CMK (cell line): ENCODE measurements around the gene SEMA6C.
A peak's percentile ranks its signal among the peaks of the same experiment; 100 is the strongest.

ENCODE experiments used
- DNase-seq: peaks from one replicate; pipeline ENCODE4 v3.0.0-alpha.2; 2010; ENCODE audit warnings: low read depth

The SEMA6C gene

DNA sequence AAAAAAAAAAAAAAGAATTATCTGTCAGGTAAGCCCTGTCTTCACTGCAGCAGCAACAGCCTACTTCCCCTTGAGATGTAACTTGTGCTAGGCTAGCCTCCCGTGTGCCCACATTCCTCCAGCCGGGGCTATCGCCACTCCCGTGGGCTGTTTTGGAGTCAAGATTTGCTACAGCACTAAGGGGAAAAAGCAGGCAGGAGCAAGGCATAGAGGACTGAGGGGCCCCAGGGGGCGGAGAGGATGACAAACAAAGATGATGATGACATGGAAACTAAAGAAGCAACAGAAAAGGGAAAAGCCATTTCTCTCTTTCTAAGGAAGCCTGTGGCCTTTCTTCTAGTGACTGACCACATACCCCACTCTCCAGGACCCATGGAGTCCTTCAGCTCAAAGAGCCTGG lies 11.9 kb upstream of the SEMA6C start:
- DNase-seq = no peak

DNA sequence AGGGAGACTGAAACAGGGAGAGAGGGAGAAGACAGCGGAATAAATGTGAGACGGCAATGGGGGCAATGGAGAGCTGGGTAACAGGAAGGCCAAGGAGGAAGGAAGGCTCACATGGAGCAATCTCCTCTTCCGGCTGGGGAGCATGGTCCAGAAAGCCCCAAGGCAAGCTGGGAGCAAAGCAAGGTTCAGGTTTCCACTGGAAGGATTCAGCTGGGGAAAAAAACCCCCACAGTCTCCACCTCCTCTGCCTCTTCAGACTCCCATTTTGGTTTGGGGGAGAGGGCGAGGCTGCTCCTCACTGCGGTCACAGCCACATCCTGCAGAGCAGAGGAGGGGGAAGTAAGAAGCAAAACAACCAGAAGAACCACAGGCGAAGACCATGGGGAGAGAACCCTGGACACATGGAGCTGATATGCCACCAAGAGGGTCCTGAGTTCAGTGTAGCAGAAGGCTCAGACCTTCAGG lies 10.7 kb upstream of the SEMA6C start:
- peak; percentile 90 for DNase-seq

DNA sequence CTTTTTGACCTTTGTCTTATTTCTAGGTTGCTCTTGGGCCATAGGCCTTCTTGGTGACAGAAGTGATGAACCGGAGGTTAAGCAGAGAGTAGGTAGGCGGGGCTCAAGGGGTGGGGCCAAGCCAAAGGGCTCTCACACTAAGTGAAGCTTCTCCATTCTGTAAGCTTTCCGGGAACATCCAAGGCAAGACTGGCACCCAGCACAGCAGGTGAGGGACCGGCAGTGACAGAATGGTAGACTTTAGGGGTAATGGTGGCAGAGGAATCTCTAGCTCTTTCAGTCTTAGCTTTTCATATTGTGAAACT lies 10.0 kb upstream of the SEMA6C start, which contains the start of gene TNFAIP8L2:
Gene TNFAIP8L2, plus strand, starts transcription at position 135 of the 305 bp plus-strand sequence. CDS start 2,049 bp downstream, outside the sequence.
- peak; percentile 64 for DNase-seq

DNA sequence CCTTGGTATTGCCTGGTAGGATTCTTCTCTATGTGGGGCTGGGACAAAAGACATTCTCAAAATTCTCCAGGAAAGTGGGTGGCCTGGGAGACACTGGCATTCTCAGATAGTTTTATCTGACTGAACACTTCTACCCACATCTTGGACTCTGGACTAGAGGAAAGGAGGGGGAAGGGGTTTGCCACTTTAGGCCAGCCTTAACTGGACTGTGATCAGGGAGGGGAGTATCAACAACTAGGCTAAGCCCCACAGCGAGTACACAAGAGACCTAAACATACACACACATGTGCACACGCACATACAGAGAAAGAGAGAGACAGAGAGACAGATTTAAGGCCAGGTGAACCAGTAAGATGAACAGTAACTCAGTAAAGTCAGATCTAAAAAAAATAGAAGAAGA lies 1.2 kb upstream of the SEMA6C start:
- DNase-seq = no peak

DNA sequence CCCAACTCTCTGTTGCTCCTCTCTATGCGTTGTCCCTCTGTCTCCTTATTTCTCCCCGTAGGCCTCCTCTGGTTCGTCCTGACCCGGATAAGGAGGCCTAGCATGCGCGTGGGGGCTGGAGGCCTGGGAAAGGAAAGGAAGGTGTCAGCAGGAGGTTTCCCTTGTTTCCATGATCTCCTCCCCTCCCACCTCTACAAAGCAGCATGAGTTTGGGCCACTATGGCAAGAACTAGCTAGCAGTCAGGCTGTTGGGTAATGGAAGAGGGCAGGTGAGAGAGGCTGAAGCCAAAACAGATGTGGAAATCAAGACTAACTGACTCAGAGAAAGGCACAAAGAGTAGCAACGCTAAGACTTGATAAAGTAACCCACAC lies 687 bp upstream of the SEMA6C start:
- no peak for DNase-seq

DNA sequence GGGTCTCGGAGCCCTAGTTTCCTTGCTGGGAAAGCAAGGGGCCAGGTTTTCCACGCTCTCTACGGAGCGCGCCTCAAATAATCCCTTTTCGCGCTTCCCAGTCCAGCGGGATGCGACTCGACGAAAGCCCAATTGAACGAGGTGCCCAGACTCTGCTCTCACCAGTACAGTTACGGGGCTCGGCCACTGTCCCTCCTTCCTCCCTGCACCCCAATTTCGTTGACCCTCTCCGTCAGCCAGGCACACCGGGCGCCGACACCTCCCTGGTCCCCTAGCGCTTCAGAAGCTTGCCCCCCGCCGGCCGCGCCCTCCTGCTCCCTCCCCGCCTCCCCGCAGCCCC lies 389 bp downstream of the SEMA6C start:
- DNase-seq = no peak

DNA sequence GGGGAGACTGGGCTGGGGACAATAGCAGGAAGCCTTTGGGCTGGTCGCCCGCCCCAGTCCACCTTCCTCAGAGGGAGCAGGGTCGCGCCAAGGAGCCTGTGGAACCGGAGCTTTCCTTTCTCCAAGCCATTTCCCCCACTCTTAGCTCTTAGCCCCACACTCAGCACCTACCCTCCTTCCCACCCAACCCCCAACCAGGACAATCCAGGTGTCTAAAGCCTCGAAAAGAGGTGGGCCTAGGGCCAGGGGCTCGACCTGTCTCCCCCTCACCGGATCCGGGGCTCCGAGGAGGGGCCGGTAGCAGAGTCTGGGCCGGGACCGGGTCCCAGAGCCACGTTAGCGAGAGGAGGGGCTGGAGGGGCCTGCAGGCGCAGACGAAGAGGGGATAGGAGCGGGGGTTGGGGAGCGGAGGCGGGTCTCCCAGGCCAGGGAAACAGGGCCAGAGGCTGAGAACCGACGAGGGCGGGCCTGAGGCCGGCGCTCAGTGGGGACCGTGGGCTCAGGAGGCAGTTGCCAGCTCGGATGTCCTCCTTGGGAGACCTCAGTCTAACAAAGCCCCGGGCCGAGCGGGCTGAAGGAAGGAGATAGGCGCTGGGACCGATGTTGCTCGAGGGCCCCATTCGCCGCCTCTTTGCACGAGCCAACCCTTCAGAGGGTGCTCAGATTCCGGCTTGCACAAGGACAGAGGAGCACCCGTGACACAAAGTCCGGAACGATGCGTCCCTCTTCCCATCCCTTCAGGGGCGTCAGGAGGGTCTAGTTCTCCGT lies 943 bp downstream of the SEMA6C start:
- no peak for DNase-seq

DNA sequence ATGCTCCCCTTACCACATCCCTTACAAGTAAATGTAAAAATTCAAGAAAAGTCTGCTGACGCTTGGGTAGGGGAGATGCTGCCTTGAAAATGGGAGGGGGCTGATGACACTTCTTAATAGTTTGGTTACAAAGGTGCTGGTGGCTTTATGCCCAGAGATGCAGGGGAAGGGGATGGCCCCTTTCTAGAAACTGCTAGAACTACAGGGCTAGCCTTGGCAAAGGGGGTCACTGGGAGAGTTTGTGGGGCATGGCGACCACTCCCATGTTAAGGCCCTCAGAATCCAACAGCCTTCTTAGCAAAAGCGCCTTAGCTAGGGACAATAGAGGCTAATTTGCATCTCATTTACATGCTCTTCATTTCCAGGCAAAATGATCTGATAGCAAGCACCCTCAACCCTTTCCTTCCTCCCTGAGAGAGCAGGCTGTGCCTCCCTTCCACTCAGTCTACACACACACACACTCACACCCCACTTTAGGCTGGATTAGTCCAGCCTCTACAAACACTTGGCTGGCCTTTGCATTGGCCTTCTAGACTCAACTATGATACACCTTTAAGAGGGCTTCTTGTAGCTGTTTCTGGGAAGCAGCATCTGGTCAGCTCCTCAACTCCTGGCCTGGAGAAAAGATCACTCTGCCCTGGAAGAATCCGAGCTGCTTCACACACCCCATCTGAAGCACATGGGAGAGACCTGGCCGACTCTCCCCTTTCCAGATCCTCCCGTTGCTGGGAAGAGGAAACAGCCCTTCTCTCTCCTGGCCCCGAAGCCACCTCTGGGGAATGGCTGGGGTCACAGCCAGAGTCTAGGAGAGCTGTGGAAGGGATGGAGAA lies 1.7 kb downstream of the SEMA6C start:
- no peak for DNase-seq

DNA sequence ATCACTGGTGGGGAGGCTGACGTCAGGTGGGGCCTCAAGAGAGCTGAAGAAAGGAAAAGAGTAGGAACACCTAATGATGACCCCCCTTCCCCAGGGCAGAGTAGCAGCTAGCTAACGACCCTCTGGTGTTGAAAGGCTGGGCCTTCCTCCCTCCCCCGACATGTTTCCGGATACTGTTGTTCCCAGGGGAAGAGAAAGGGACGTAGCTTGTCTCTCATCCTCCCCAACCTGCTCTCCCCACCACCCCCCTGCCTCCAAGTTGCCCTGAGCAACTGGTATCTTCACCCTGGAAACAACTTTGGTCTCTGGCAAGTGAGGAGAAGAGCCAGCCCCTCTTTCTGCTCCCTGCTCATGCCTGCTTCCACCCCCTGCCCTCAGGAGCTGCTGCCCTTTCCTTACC lies 2.4 kb downstream of the SEMA6C start:
- no peak for DNase-seq

DNA sequence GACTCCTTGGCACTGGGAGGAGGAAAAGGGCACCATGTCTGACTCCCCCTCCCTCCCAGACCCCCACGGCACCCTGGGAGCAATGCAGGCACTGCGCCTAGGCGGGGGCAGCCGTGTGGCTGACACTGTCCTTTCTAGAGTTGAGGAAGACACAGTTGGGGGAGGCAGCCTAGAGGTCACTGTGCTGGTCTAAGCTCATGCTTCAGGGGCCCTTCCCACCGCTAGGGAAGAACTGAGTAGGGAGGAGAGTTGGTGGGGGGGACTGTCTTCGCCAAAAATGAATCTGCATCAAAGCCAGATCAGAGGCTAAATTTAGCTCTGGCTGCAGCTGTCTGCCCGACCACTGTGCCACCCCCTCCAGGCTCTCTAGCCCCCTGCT lies 3.4 kb downstream of the SEMA6C start:
- DNase-seq = no peak

DNA sequence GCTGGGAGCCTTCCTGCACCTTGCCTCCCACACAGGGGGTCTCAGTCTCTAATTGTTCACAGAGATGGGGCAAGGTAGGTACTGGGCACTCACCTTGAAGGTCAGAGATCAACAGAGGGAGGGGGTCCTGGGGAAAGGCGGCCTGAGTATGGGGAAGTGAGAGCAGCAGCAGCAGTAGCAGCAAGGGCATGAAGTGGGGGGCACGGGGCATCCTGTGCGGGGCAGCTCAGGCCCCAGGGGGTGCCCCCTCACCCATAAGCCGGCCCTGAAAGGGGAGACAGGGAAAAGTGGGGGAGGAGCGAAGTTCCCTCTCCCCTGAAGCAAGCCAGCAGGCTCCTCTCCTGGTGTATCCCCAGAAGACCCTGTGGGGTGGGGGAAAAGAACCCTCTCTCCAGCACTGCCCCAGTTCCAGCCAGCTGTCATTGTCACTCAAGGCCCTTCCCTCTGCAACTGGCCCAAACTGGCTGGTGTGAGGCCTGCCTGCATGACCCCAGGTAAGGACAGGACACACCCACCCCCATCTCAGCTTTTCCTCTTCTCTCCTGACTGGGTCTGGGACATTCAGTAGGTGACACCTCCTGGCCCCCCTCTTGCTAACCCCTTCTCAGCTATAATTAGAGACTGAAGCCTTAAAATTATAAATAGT lies 3.9 kb downstream of the SEMA6C start:
- DNase-seq = no peak

DNA sequence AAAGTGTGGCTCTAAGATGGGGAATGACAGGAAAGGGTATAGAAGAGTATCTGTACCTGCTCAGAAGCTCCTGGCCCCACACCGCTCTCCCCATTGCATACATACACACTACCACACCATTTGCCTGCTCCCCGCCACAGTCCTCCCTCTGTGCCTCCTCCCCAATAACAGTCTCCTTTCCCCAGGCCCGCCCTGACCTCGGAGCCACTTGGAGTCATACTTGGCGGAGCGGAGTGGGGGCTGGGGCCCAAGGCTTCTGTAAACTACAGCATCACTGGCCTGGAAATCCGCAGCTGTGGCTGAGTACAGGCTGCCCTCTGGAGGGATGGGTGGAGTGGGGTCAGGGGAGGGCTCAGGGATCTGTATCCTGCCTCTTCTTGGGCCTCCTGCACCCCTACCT lies 8.6 kb downstream of the SEMA6C start:
- no peak for DNase-seq

DNA sequence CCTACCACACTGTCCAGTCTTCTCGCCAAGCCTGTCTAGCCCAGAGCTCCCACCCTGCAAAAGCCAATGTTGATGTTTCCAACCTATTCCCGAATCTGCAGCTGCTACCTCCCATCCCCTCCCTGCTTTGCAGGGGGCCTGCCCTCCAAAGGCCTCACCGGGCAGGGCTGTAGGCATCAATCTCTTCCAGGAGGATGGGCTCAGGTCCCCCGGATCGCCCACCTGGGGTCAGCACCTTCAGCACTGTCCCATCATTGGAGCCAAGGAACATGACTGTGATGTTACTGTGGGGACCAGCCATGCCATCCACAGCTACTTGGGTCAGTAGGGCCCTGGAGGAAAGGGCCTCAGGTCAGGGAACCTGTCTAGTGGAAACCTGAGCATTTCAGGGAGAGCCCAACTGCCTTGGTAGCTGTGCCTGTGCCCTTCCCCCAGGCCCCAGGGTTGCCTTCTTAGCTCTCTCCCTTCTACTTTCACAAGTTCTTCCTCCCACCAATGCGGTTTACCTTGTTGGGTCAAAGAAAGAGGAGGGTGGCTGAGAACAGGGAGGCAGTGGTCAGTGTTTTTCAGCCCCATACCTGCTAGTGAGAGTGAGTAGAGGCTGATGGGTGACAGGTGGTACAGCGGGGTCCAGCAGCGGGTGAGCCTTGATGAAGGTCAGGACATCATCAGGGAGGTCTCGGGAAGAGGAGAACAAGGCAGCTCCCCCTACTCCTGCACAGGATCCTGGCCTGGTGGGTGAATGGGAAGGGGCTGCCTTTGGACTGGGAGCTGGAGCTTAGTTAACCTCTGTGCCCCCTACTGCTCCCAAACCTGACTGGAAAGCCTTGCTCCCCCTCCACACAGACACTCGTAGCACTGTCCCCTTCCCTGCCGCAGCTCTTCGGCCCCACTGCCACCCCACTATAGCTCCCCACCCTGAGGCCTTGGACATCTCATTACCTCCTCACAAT lies 10.7 kb downstream of the SEMA6C start:
- no peak for DNase-seq

DNA sequence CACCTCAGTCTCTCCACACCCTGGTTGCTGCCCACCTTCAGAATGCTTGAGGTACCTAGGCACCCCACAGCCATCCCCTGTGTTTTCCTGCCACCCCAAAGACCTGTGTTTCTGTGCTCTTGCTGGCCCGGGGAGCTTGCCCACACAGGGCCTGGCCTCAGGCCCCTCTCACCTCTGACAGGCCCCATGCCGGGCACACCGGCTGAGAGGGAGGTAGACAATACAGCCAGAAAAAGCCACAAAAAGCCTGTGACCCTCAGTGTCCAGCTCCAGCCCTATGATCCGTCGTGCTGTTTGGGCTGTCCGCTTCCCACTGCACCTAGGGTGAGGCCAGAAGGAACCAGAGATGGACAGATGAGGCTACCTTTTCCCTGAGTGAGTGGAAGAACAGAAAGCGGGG lies 11.4 kb downstream of the SEMA6C start:
- DNase-seq = no peak

DNA sequence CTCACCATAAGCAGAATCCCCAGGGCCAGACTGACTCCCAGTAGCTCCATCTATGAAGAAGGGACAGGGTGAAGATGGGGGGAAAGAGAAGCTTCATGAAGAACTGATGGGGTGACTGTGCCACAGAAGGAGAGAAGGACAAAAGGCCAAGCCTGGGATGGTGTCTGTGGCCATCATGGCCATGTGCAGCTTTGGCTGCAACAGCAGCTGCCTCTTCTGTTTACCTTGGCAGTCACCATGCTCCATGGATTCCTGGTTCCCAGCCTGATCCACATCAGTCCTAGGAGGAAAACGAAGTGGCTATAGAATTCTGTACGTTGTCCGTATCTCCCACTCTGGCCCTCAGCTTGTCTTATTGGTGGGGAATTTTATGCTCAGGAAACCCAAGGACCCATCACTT lies 12.0 kb downstream of the SEMA6C start:
- DNase-seq = no peak

DNA sequence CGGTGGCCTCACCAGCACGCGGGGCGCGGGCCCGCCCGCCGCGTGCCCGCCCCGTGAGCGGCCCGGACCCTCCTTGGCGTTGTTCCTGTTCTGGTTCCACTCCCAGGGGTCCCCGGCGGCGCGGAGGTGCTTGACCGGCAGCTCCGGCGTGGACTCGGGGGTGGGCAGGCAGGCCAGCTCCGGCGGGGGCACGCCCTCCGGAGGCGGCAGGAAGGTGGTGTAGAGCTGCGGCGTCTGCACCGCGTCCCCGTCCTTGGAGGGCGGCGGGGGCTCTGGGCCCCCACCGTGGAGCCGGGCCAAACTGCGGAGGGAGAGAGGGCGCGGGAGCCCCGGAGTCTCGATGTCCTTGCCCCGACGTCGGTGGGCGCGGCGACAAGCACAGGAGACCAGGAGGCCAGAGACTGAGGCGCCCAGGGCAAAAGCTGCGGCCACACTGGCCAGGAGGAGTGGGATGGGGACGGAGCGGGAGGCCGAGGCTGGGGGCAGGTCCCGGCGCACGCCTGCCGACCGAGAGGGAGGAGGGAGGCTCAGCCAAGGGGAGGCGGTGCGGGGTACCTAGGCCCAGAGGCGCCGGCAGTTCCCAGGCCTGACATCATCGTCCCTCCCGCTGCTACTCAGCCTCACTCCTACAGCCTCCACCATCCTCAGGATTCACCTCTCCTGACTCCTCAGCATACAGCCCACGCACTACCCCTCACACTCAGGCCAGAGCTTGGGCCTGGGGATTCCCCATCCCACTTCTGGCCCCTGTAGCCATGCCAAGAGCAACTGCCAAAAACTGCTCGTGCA lies 13.2 kb downstream of the SEMA6C start:
- DNase-seq = no peak

DNA sequence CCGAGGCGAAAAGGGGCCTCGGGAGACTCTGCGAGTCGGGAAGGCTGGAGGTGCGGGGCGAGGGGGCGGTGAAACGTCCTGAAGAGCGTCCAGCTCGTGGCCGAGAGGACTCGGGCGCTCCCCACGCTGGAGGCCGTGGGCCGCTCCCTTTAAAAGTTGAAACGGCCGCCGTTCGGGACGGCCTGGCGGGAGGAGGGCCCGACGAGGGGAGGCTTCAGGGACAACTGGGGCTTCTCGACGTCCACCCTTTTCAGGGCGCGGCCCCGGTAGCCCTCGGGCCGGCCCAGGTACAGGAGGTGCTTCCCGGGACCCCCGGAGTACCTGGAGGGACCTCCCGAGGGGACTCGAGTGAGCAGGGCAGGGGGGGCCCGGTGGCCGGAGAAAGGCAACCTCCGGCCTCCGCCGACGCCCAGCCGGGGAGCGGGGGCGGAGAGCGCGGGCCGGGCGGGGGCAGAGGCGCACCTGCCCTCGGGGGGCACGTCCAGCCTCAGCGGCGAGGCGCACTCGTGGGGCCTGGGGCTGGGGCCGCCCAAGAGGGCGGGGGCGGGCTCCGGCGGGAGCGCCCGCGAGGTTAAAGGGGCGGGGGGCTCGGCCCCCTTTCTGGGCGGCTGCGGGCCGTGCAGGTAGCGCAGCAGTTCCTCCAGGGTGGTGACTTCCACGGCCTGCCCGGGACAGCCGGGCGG lies 14.0 kb downstream of the SEMA6C start:
- no peak for DNase-seq

DNA sequence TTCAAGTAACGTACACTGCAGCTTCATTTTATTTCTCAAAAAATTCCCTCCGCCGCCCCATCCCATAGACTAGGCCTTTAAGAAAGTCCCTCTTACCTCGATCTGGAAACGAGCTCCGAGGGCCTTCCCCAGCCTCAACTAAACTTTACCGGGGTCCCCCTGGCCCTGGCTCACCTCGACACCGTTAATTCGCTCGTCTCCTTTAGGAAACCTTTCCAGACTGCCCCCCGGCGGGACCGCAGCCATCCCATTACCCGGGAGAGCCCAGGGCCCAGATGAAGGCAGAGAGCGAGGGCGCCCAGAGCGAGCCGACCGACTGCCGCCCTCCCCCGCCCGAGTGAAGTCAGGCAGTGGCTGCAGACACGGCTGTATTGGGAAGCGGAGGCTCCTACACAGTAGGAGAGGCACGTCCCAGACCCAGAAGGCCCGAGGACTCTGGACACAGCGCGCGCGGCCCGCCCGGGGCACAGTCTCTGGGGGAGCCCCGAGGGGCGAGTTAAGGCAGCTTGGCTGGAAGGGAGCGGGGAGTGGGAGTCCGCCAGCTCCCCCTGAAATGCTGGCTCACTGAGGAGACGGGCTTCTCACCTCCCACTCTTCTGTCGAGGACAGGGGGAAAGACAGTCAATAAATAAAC lies 14.6 kb downstream of the SEMA6C start:
- no peak for DNase-seq

DNA sequence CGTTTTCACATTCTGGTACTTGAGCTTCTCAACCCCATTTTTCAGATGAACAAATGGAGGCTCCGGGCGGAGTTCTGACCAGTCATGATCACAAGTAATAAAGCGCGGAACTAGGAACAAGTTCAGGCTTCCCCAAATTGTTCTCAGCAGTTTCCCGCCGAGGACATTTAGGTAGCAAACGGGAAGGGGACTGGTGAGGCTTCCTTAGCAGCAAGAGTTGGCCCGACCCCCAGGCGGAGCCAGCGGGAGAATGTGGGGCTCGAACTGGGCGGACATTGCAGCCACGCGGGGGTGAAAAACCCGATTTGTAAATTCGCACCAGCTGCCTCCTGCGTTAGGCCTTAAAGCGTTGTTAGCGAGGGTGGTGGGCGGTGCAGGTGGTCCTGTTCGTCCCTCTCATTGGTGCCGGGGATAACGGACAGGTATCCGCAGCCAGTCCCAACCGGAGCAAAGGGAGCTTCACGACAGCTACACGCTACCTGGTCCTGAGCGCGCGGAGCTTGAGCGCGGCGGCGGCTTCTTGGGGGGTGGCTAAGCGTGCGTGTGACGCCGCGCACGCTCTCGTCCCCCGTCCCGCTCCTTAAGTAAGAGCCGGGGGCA lies 15.3 kb downstream of the SEMA6C start:
- no peak for DNase-seq

DNA sequence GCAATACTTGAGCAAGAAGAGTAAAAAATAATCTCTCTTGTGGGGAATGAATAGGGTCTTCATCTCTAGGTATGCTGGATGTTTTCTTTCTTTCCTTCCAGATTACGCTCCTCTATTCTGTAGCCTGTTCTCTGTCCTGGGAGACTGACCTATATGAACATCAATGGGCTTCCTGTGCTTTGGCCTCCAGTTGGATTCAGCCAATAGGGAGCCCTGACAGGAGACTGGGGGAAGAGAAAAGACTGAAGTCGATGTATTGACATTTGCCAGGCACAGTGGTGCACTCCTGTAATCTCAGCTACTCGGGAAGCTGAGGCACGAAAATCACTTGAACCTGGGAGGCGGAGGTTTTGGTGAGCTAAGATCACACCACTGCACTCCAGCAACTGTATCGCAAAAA lies 17.6 kb downstream of the SEMA6C start:
- no peak for DNase-seq
